ENCODE results near the gene STAMBPL1.

The STAMBPL1 gene

GRCh38 chr10:88968391-88968790, 88.3 kb downstream of the STAMBPL1 start:
- TF ChIP-seq, protein P1, sequence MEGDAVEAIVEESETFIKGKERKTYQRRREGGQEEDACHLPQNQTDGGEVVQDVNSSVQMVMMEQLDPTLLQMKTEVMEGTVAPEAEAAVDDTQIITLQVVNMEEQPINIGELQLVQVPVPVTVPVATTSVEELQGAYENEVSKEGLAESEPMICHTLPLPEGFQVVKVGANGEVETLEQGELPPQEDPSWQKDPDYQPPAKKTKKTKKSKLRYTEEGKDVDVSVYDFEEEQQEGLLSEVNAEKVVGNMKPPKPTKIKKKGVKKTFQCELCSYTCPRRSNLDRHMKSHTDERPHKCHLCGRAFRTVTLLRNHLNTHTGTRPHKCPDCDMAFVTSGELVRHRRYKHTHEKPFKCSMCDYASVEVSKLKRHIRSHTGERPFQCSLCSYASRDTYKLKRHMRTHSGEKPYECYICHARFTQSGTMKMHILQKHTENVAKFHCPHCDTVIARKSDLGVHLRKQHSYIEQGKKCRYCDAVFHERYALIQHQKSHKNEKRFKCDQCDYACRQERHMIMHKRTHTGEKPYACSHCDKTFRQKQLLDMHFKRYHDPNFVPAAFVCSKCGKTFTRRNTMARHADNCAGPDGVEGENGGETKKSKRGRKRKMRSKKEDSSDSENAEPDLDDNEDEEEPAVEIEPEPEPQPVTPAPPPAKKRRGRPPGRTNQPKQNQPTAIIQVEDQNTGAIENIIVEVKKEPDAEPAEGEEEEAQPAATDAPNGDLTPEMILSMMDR (IDR thresholded peaks at IDR 0.05; ENCODE audit: low read depth, low read length, missing control alignments), result no peak
- no peak for DNase-seq (ENCODE audit: extremely low read depth, low read depth)

DNA sequence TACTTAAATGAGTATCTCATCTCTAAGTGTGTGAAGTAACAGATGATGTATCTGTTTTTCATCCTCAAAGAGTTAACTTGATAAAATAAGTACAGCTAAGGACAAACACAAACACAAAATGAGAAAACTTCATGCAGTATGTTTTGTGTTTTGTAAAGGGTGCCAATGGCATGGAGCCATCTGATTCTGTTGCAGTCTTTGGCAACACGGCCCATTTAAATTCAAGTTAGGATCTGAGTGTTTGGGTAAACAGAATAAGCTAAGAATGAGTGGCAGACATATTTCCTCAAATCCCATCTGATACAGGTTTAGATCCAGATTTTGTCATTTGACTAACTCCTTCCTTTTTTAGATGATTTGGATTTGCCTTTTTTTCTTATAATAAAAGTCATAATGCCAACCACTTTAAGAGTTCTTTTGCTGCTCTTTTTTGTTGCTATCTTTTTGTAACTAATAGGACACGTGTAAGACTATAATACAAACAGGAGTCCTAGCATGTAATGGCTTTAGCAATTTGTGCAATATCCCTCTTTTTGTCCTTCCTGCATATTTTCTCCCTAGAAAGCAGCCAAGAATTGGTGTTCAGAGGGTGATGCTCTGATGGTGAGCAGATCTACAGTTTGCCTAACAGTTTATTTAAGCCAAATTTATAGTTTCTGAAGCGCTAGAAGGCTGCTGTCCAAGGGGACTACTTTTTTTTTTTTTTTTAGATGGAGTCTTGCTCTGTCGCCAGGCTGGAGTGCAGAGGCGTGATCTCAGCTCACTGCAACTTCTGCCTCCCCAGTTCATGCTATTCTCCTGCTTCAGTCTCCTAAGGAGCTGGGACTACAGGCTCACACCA, 91.4 kb downstream of the STAMBPL1 start:
- TF ChIP-seq, protein P1 (IDR thresholded peaks at IDR 0.05; ENCODE audit: low read depth, low read length, missing control alignments), result no peak
- no peak overlapping the region for H3K4me3 ChIP-seq (replicated peaks; ENCODE audit: low read depth, low read length)
- DNase-seq (ENCODE audit: extremely low read depth, low read depth), result no peak

More at GRCh38 chr10:88968391-88968790, 88.3 kb downstream of the STAMBPL1 start:
- no peak overlapping the region for H3K4me3 ChIP-seq (replicated peaks; ENCODE audit: low read depth, low read length)

Data from HFF-Myc (cell line).